ENCODE results near the gene KANTR. TPM values are rescaled to one million over a fixed set of nuclear protein-coding genes. Genes with fewer than 3 reads are reported as not detected.
A peak's percentile ranks its signal among the peaks of the same experiment; 100 is the strongest.

Gene KANTR
- 9.7 and 11.2 TPM in 2 replicates for total RNA-seq

GRCh38 chrX:53093748-53094581 is at the start of gene KANTR:
KANTR (plus strand) TSS chrX:53094142; CDS start chrX:53124273, 30,131 bp downstream.
- H3K27ac Mint-ChIP-seq: peak within 1 kb of the TSS; percentile 88
- H3K27me3 Mint-ChIP-seq (ENCODE audit: low read depth): no peaks in the 10 kb centered on the region
- peak within 1 kb of the TSS; percentile 88 for H3K4me3 Mint-ChIP-seq (ENCODE audit: low read depth)
- intact Hi-C loops (cut with micrococcal nuclease): loop anchor here (1.0 kb wide), 1 partner anchor 23 kb away; no protein-coding TSS in a partner anchor
- peak; percentile 80 for DNase-seq (ENCODE audit: low spot score)
- peaks cover 14% of the 10 kb centered on the region for H3K4me1 Mint-ChIP-seq (ENCODE audit: low read depth)
- H3K36me3 Mint-ChIP-seq (ENCODE audit: low read depth): peaks cover 3% of the 10 kb centered on the region
- no peaks in the 10 kb centered on the region for H3K9me3 Mint-ChIP-seq

GRCh38 chrX:53044995-53045394 is 48.9 kb upstream of the KANTR start:
- DNase-seq (ENCODE audit: low spot score): no peak
- H3K27ac Mint-ChIP-seq: no peak overlapping the region
- intact Hi-C loops (cut with micrococcal nuclease): no loop called here
- peaks cover 16% of the 10 kb centered on the region for H3K27me3 Mint-ChIP-seq (ENCODE audit: low read depth)
- H3K9me3 Mint-ChIP-seq: no peaks in the 10 kb centered on the region
- no peak overlapping the region for H3K4me3 Mint-ChIP-seq (ENCODE audit: low read depth)
- H3K4me1 Mint-ChIP-seq (ENCODE audit: low read depth): no peaks in the 10 kb centered on the region
- no peaks in the 10 kb centered on the region for H3K36me3 Mint-ChIP-seq (ENCODE audit: low read depth)

GRCh38 chrX:53047228-53047627 is 46.7 kb upstream of the KANTR start:
- Mint-ChIP-seq H3K36me3 (ENCODE audit: low read depth) (no peaks in the 10 kb centered on the region), H3K9me3 (no peaks in the 10 kb centered on the region), H3K27ac (no peak overlapping the region), H3K27me3 (ENCODE audit: low read depth) (peaks cover 14% of the 10 kb centered on the region), H3K4me3 (ENCODE audit: low read depth) (no peak overlapping the region), H3K4me1 (ENCODE audit: low read depth) (no peaks in the 10 kb centered on the region)
- intact Hi-C loops (cut with micrococcal nuclease): no loop called here
- DNase-seq (ENCODE audit: low spot score): no peak

GRCh38 chrX:53048169-53049126 is 45.5 kb upstream of the KANTR start, which contains the start of gene GPR173:
GPR173 (plus strand) TSS chrX:53048789; CDS start chrX:53076622, 27,833 bp downstream.
- Mint-ChIP-seq H3K4me3 (ENCODE audit: low read depth) (no peak within 1 kb of the TSS), H3K4me1 (ENCODE audit: low read depth) (no peaks in the 10 kb centered on the region), H3K27ac (no peak within 1 kb of the TSS), H3K27me3 (ENCODE audit: low read depth) (peaks cover 14% of the 10 kb centered on the region), H3K9me3 (no peaks in the 10 kb centered on the region), H3K36me3 (ENCODE audit: low read depth) (no peaks in the 10 kb centered on the region)
- DNase-seq (ENCODE audit: low spot score): no peak
- intact Hi-C loops (cut with micrococcal nuclease): no loop called here

GRCh38 chrX:53049127-53049517 is 44.8 kb upstream of the KANTR start:
- intact Hi-C loops (cut with micrococcal nuclease): no loop called here
- DNase-seq (ENCODE audit: low spot score): no peak
- Mint-ChIP-seq H3K9me3 (no peaks in the 10 kb centered on the region), H3K36me3 (ENCODE audit: low read depth) (no peaks in the 10 kb centered on the region), H3K27me3 (ENCODE audit: low read depth) (peaks cover 13% of the 10 kb centered on the region), H3K27ac (no peak overlapping the region), H3K4me3 (ENCODE audit: low read depth) (no peak overlapping the region), H3K4me1 (ENCODE audit: low read depth) (peaks cover 3% of the 10 kb centered on the region)

GRCh38 chrX:53050841-53051240 is 43.1 kb upstream of the KANTR start:
- Mint-ChIP-seq H3K36me3 (ENCODE audit: low read depth) (no peaks in the 10 kb centered on the region), H3K4me1 (ENCODE audit: low read depth) (peaks cover 3% of the 10 kb centered on the region), H3K27ac (no peak overlapping the region), H3K9me3 (no peaks in the 10 kb centered on the region), H3K27me3 (ENCODE audit: low read depth) (peaks cover 11% of the 10 kb centered on the region), H3K4me3 (ENCODE audit: low read depth) (no peak overlapping the region)
- intact Hi-C loops (cut with micrococcal nuclease): no loop called here
- no peak for DNase-seq (ENCODE audit: low spot score)

GRCh38 chrX:53055244-53055849 is 38.6 kb upstream of the KANTR start:
- Mint-ChIP-seq H3K9me3 (no peaks in the 10 kb centered on the region), H3K36me3 (ENCODE audit: low read depth) (no peaks in the 10 kb centered on the region), H3K27me3 (ENCODE audit: low read depth) (no peaks in the 10 kb centered on the region), H3K4me3 (ENCODE audit: low read depth) (no peak overlapping the region), H3K27ac (no peak overlapping the region), H3K4me1 (ENCODE audit: low read depth) (peaks cover 3% of the 10 kb centered on the region)
- DNase-seq (ENCODE audit: low spot score): no peak
- intact Hi-C loops (cut with micrococcal nuclease): no loop called here

GRCh38 chrX:53056292-53056691 is 37.6 kb upstream of the KANTR start:
- Mint-ChIP-seq H3K36me3 (ENCODE audit: low read depth) (no peaks in the 10 kb centered on the region), H3K27me3 (ENCODE audit: low read depth) (no peaks in the 10 kb centered on the region), H3K27ac (no peak overlapping the region), H3K4me3 (ENCODE audit: low read depth) (no peak overlapping the region), H3K4me1 (ENCODE audit: low read depth) (peaks cover 3% of the 10 kb centered on the region), H3K9me3 (no peaks in the 10 kb centered on the region)
- DNase-seq (ENCODE audit: low spot score): no peak
- intact Hi-C loops (cut with micrococcal nuclease): no loop called here

GRCh38 chrX:53065104-53065503 is 28.8 kb upstream of the KANTR start:
- Mint-ChIP-seq H3K36me3 (ENCODE audit: low read depth) (no peaks in the 10 kb centered on the region), H3K4me3 (ENCODE audit: low read depth) (no peak overlapping the region), H3K9me3 (no peaks in the 10 kb centered on the region), H3K4me1 (ENCODE audit: low read depth) (no peaks in the 10 kb centered on the region), H3K27ac (no peak overlapping the region), H3K27me3 (ENCODE audit: low read depth) (no peaks in the 10 kb centered on the region)
- intact Hi-C loops (cut with micrococcal nuclease): no loop called here
- DNase-seq (ENCODE audit: low spot score): no peak

GRCh38 chrX:53071064-53071463 is 22.9 kb upstream of the KANTR start:
- Mint-ChIP-seq H3K27ac (no peak overlapping the region), H3K4me1 (ENCODE audit: low read depth) (peaks cover 20% of the 10 kb centered on the region), H3K4me3 (ENCODE audit: low read depth) (no peak overlapping the region), H3K36me3 (ENCODE audit: low read depth) (no peaks in the 10 kb centered on the region), H3K9me3 (no peaks in the 10 kb centered on the region), H3K27me3 (ENCODE audit: low read depth) (no peaks in the 10 kb centered on the region)
- DNase-seq (ENCODE audit: low spot score): no peak
- intact Hi-C loops (cut with micrococcal nuclease): loop anchor here (1.0 to 10.0 kb wide), 3 partner anchors 18 to 154 kb away; partner anchors contain the start of gene KDM5C

- H3K36me3 Mint-ChIP-seq (ENCODE audit: low read depth): no peaks in the 10 kb centered on the region
- peak overlapping the region; percentile 48 for H3K27ac Mint-ChIP-seq
- H3K4me1 Mint-ChIP-seq (ENCODE audit: low read depth): peaks cover 20% of the 10 kb centered on the region
- DNase-seq (ENCODE audit: low spot score): peak; percentile 54
- H3K4me3 Mint-ChIP-seq (ENCODE audit: low read depth): peak overlapping the region; percentile 88
- intact Hi-C loops (cut with micrococcal nuclease): loop anchor here (1.0 to 10.0 kb wide), 3 partner anchors 17 to 153 kb away; partner anchors contain the start of gene KDM5C
- no peaks in the 10 kb centered on the region for H3K27me3 Mint-ChIP-seq (ENCODE audit: low read depth)
- H3K9me3 Mint-ChIP-seq: no peaks in the 10 kb centered on the region
Observed at GRCh38 chrX:53071604-53072417, 22.1 kb upstream of the KANTR start.

Measured in activated T-helper 2 cell treated with anti-CD3 and anti-CD28 coated beads, Interferon-gamma antibody, Interleukin-2, Interleukin-4, amounts not matched to agents 10 μg/mL and 5 μg/mL and 100 μg/mL, durations not matched to agents 14 hours and 24 hours and 36 hours (primary cell).